ENCODE results near the gene KLHL41.
"Not testable (repeated sequence)": the region's sequence is repeated elsewhere in the genome, so short reads cannot be mapped to it uniquely, and the experiment has no call there.

DNA sequence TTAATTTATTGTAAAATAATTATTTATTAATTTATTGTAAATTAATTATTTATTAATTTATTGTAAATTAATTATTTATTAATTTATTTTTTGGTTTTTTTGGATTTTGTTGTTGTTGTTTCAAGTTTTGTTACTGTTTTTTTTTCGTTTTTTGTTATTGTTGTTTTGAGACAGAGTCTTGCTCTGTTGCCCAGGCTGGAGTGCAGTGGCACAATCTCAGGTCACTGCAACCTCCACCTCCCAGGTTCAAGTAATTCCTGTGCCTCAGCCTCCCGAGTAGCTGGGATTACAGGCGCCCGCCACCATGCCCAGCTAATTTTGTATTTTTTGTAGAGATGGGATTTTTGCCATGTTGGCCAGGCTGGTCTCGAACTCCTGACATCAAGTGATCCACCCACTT, 52.6 kb downstream of the KLHL41 start:
- not testable (repeated sequence) for TF ChIP-seq POLR2A (IDR thresholded peaks at IDR 0.05; ENCODE audit: low read length); GATA1 (IDR thresholded peaks at IDR 0.05; ENCODE audit: low read depth, low read length)

All from erythroblast (primary cell).